GM12878 (cell line): ENCODE measurements around the gene STARD3. TPM values are rescaled to one million over a fixed set of nuclear protein-coding genes. Genes with fewer than 3 reads are reported as not detected.

Experiments
- ATAC-seq: fragments of 200-7000 bp; cut with Tn5 transposase; 3 replicates; pipeline ENCODE4 v1.9.1; 2020; ENCODE audit warnings: mild to moderate bottlenecking, moderate library complexity
- BruUV-seq: library from RNA; stranded (reverse); fragments of 400-500 nt; replicated peaks from 2 replicates; lab custom pipeline; 2021; lab: Mats Ljungman, UMichigan
- CTCF ChIA-PET: fragments of 300-600 bp; sonication (Branson Sonifier 250); formaldehyde crosslinking; extraction: SDS; loops from one replicate; lab custom pipeline; 2021; ENCODE audit warnings: inconsistent platforms; lab: Yijun Ruan, JAX
- POLR2A ChIA-PET: fragments of 350-600 bp; formaldehyde crosslinking; extraction: SDS; loops from one replicate; lab custom pipeline; 2021; ENCODE audit warnings: inconsistent platforms; lab: Charles Lee
- RAD21 ChIA-PET: fragments of 300-600 bp; sonication (Branson Sonifier 250); formaldehyde crosslinking; loops from one replicate; lab custom pipeline; 2023; ENCODE audit warnings: antibody characterized with exemption; ENCODE audit not compliant: unreplicated experiment; lab: Charles Lee
- SMC1A ChIA-PET: fragments of 300-600 bp; sonication (Branson Sonifier 250); formaldehyde crosslinking; loops from one replicate; lab custom pipeline; 2023; ENCODE audit not compliant: unreplicated experiment, uncharacterized antibody; lab: Charles Lee
- DNase-seq: peaks from one replicate; pipeline ENCODE4 v3.0.0-alpha.2; 2011; ENCODE audit warnings: low read depth, low spot score
- FAIRE-seq: peaks from 3 replicates; lab custom pipeline; 2011; peaks lifted over from hg19 to GRCh38; lab: Jason Lieb, UNC
- H2AFZ ChIP-seq: 2 replicates; pipeline ENCODE4 v1.6.0; 2011; ENCODE audit warnings: low read depth, low read length, control low read depth; ENCODE audit not compliant: control insufficient read depth
- H3K27ac ChIP-seq: 2 replicates; pipeline ENCODE4 v1.5.1; 2011; ENCODE audit warnings: control low read depth; ENCODE audit not compliant: control insufficient read depth, insufficient read depth
- H3K27me3 ChIP-seq, 2 experiments: replicated peaks in 1 of 2; 2 replicates each; pipeline versions ENCODE4 v1.6.0 to v1.6.1; 2011; ENCODE audit warnings: low read length in 1 of 2; ENCODE audit not compliant: control insufficient read depth in 2 of 2, insufficient read depth in 2 of 2
- H3K36me3 ChIP-seq, 2 experiments: 2 replicates each; pipeline ENCODE4 v1.5.1; 2011; ENCODE audit warnings: low read length in 1 of 2; ENCODE audit not compliant: control insufficient read depth in 2 of 2, insufficient read depth in 2 of 2
- H3K4me1 ChIP-seq: 2 replicates; pipeline ENCODE4 v1.6.1; 2011; ENCODE audit warnings: mild to moderate bottlenecking, low read length, moderate library complexity, mixed read lengths; ENCODE audit not compliant: control insufficient read depth, insufficient read depth
- H3K4me2 ChIP-seq: 2 replicates; pipeline ENCODE4 v1.6.0; 2011; ENCODE audit warnings: control low read depth; ENCODE audit not compliant: control insufficient read depth, insufficient read depth
- H3K4me3 ChIP-seq: fragments of 200-600 bp; sonication (generic); 2 replicates; pipeline ENCODE4 v1.5.1; 2016
- H3K79me2 ChIP-seq: 2 replicates; pipeline ENCODE4 v1.6.0; 2011; ENCODE audit warnings: low read length; ENCODE audit not compliant: control insufficient read depth, insufficient read depth
- H3K9ac ChIP-seq: 2 replicates; pipeline ENCODE4 v1.8.0; 2011; ENCODE audit warnings: low read length, control low read depth, mixed read lengths; ENCODE audit not compliant: control insufficient read depth, insufficient read depth
- H3K9me3 ChIP-seq: replicated peaks from 3 replicates; pipeline ENCODE4 v1.5.1; 2011; ENCODE audit warnings: mild to moderate bottlenecking, low read length; ENCODE audit not compliant: control insufficient read depth, insufficient read depth
- H4K20me1 ChIP-seq: 2 replicates; pipeline ENCODE4 v1.6.0; 2011; ENCODE audit not compliant: control insufficient read depth, insufficient read depth
- ASH2L ChIP-seq: fragments of 300-600, 200-600 bp; sonication (generic); IDR thresholded peaks from 2 replicates; pipeline ENCODE4 v1.6.1; 2017; ENCODE audit warnings: low read depth, mild to moderate bottlenecking, borderline replicate concordance
- ATF7 ChIP-seq: fragments of 450-650 bp; IDR thresholded peaks from 2 replicates; pipeline ENCODE4 v1.6.1; 2016; ENCODE audit warnings: low read depth, mild to moderate bottlenecking
- BACH1 ChIP-seq: fragments of 450-650 bp; IDR thresholded peaks from 2 replicates; pipeline ENCODE4 v1.6.1; 2017; ENCODE audit warnings: mild to moderate bottlenecking, borderline replicate concordance
- CBX3 ChIP-seq: fragments of 200-600 bp; sonication (generic); IDR thresholded peaks from 2 replicates; pipeline ENCODE4 v1.6.1; 2016; ENCODE audit warnings: low read depth, borderline replicate concordance
- MXI1 ChIP-seq: fragments of 150-350 bp; IDR thresholded peaks from 2 replicates; pipeline ENCODE4 v1.6.1; 2011; ENCODE audit warnings: low read depth, mild to moderate bottlenecking, inconsistent platforms, low read length, improper control_type of control experiment
- MYC ChIP-seq: IDR thresholded peaks from 2 replicates; pipeline ENCODE4 v1.6.1; 2011; ENCODE audit warnings: mild to moderate bottlenecking, low read length, moderate library complexity, inconsistent platforms; ENCODE audit not compliant: insufficient read depth, insufficient replicate concordance, insufficient read length, severe bottlenecking
- NFXL1 ChIP-seq: fragments of 450-650 bp; IDR thresholded peaks from 2 replicates; pipeline ENCODE4 v1.6.1; 2017; ENCODE audit warnings: antibody characterized with exemption, mild to moderate bottlenecking, borderline replicate concordance
- NR2C1 ChIP-seq: fragments of 450-650 bp; IDR thresholded peaks from 2 replicates; pipeline ENCODE4 v1.6.1; 2017; ENCODE audit warnings: antibody characterized with exemption, mild to moderate bottlenecking, moderate library complexity
- PRDM15 ChIP-seq: fragments of 450-650 bp; formaldehyde crosslinking; IDR thresholded peaks from 2 replicates; pipeline ENCODE4 v1.4.0; 2020; ENCODE audit warnings: mild to moderate bottlenecking, moderate library complexity
- RAD21 ChIP-seq: IDR thresholded peaks from 2 replicates; pipeline ENCODE4 v1.6.1; 2011; ENCODE audit warnings: mild to moderate bottlenecking, low read depth, low read length, moderate library complexity; ENCODE audit not compliant: insufficient read depth
- RB1 ChIP-seq: fragments of 450-650 bp; formaldehyde crosslinking; IDR thresholded peaks from 2 replicates; pipeline ENCODE4 v1.6.1; 2017; ENCODE audit warnings: mild to moderate bottlenecking, borderline replicate concordance
- RELA ChIP-seq: fragments of 450-650 bp; IDR thresholded peaks from 2 replicates; pipeline ENCODE4 v1.8.0; 2014; ENCODE audit warnings: borderline replicate concordance; ENCODE audit not compliant: partially characterized antibody
- SIN3A ChIP-seq: IDR thresholded peaks from 2 replicates; pipeline ENCODE4 v1.6.1; 2012; ENCODE audit warnings: low read depth, low read length, improper control_type of control experiment
- SREBF1 ChIP-seq: IDR thresholded peaks from 2 replicates; pipeline ENCODE4 v1.6.1; 2012; ENCODE audit warnings: mild to moderate bottlenecking, low read length
- STAT3 ChIP-seq: IDR thresholded peaks from 2 replicates; pipeline ENCODE4 v1.6.1; 2011; ENCODE audit warnings: low read depth, low read length, improper control_type of control experiment
- SUPT20H ChIP-seq: IDR thresholded peaks from 2 replicates; pipeline ENCODE4 v1.6.1; 2011; ENCODE audit warnings: low read depth, mild to moderate bottlenecking, low read length, moderate library complexity, borderline replicate concordance; ENCODE audit not compliant: control insufficient read depth
- TCF3 ChIP-seq: IDR thresholded peaks from 2 replicates; pipeline ENCODE4 v1.6.1; 2012; ENCODE audit warnings: low read depth, mild to moderate bottlenecking, low read length, borderline replicate concordance; ENCODE audit not compliant: insufficient read depth
- WGBS: methylation state at CpG from one replicate; pipeline ENCODE4 v1.1.6; 2016; ENCODE audit warnings: low lambda C conversion rate; ENCODE audit not compliant: insufficient replicate concordance, insufficient coverage; ENCODE audit errors: missing lambda C conversion rate; 5-methylcytosine and 5-hydroxymethylcytosine counted together
- in situ Hi-C: fragments of 300-500 bp; cut with MboI; formaldehyde crosslinking; loops from 9 replicates; pipeline ENCODE4 v1.14.3; 2018; ENCODE audit warnings: mixed read lengths
- intact Hi-C: fragments of 100-400 bp; cut with micrococcal nuclease; formaldehyde crosslinking; loops from one replicate; pipeline ENCODE4 v1.14.2; 2022; ENCODE audit not compliant: unreplicated experiment
- polyA plus RNA-seq, 11 experiments: library from polyadenylated mRNA; depleted of rRNA in 4 of 11; unstranded in 6 of 11; stranded (reverse) in 5 of 11; fragments of >200 nt; fragmentation: Nextera tagmentation in 4 of 11; fragmentation: Illumina TruSeq in 1 of 11; extraction: Ambion mirVana in 4 of 11; extraction: Trizol in 1 of 11; gene quantifications; 1 replicate in 1 of 11; 2 replicates in 10 of 11; pipeline versions ENCODE4 v1.2.1 to v1.2.3, GENCODE V29; 2011 to 2016; ENCODE audit warnings: inconsistent platforms in 2 of 11, missing spikeins in 2 of 11, low read depth in 1 of 11
- total RNA-seq, 4 experiments: library from RNA; depleted of rRNA in 3 of 4; stranded (reverse); fragments of >200 nt in 3 of 4; fragmentation: Illumina TruSeq in 1 of 4; extraction: Trizol in 1 of 4; gene quantifications; 2 replicates each; pipeline versions ENCODE4 v1.2.1 to v1.2.3, GENCODE V29; 2013 to 2021
- TF ChIP-seq, protein P1 (sequence below), 3 experiments: IDR thresholded peaks in 2 of 3; conservative IDR thresholded peaks in 1 of 3; 2 replicates each; pipeline ENCODE4 v1.5.1; 2011; ENCODE audit warnings: low read depth in 3 of 3, low read length in 3 of 3, mild to moderate bottlenecking in 3 of 3, control low read depth in 2 of 3, moderate library complexity in 2 of 3, inconsistent platforms in 1 of 3, mixed read lengths in 1 of 3; ENCODE audit not compliant: control insufficient read depth in 2 of 3, insufficient read depth in 1 of 3; ENCODE audit errors: extremely low read depth in 1 of 3

Gene STARD3
- total and polyA plus RNA-seq, 10 of the 15 experiments (the other 5 are each of a cell fraction or from before 2014, with no cell fraction given), result 0.08 to 62.7 (median 27.5) TPM

DNA sequence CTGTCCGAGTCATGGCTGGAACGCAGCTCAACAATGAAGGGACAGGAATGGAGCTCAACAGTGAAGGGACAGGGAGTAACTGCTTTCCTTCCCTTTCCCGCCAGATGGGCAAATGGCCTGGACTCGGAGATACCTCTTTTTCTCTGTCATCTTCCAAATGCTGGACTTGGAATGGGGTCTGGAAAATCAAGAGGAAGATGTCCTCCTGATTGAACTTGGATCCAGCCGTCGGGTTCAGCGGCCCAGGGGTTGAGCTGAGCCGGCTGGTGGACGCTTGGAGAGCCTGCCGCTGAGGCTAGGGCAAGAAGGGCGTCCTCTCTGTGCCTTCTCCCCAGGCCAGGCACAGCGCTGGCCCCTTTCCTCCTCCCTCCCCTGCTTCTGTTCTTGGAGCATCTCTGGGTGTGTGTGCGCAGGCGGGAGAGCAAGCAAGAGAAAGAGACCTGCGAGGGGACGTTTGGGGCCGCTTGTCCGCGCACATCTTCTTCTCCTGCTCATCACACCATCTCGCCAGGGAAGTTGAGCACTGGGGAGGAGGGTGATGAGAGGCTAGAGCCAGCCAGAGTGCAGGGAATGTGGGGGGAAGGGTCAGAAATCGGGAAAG is 35.8 kb upstream of the STARD3 start:
- in situ Hi-C loops, result no loop called here
- BruUV-seq, result no TSS peak
- TF ChIP-seq TCF3, result no peak
- no peak for TF ChIP-seq SIN3A
- TF ChIP-seq PRDM15 (CRISPR knock-in tag), result no peak
- TF ChIP-seq ATF7, result no peak
- TF ChIP-seq SUPT20H, result no peak
- TF ChIP-seq ASH2L, result no peak
- no peak for TF ChIP-seq CBX3
- TF ChIP-seq MXI1, result no peak
- no peak for TF ChIP-seq SREBF1
- no peak for TF ChIP-seq STAT3
- TF ChIP-seq NFXL1, result no peak
- no peak for TF ChIP-seq MYC
- no peak for TF ChIP-seq RB1
- TF ChIP-seq, protein P1, sequence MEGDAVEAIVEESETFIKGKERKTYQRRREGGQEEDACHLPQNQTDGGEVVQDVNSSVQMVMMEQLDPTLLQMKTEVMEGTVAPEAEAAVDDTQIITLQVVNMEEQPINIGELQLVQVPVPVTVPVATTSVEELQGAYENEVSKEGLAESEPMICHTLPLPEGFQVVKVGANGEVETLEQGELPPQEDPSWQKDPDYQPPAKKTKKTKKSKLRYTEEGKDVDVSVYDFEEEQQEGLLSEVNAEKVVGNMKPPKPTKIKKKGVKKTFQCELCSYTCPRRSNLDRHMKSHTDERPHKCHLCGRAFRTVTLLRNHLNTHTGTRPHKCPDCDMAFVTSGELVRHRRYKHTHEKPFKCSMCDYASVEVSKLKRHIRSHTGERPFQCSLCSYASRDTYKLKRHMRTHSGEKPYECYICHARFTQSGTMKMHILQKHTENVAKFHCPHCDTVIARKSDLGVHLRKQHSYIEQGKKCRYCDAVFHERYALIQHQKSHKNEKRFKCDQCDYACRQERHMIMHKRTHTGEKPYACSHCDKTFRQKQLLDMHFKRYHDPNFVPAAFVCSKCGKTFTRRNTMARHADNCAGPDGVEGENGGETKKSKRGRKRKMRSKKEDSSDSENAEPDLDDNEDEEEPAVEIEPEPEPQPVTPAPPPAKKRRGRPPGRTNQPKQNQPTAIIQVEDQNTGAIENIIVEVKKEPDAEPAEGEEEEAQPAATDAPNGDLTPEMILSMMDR (IDR thresholded peaks at IDR 0.05 in 2 of 3, conservative IDR thresholded peaks at IDR 0.05 in 1 of 3; ENCODE audit: control insufficient read depth in 2 of 3, extremely low read depth in 1 of 3, insufficient read depth in 1 of 3, low read depth in 3 of 3, low read length in 3 of 3), result no peak
- TF ChIP-seq NR2C1, result no peak
- no peak for TF ChIP-seq BACH1
- no peak for TF ChIP-seq RELA
- no peak for TF ChIP-seq RAD21

More for the DNA sequence above, 35.8 kb upstream of the STARD3 start:
- no peak for DNase-seq
- Histone ChIP-seq H3K79me2 (no peaks in the 10 kb centered on the region), H2AFZ (no peak overlapping the region), H3K27me3 (peaks cover 50 to 54% of the 10 kb centered on the region in 2 experiments), H3K9ac (no peak overlapping the region), H3K4me1 (peaks cover 6% of the 10 kb centered on the region; the same call in 1 of the 2 replicates), H3K4me3 (no peak overlapping the region), H3K4me2 (no peak overlapping the region), H4K20me1 (no peaks in the 10 kb centered on the region), H3K9me3 (no peaks in the 10 kb centered on the region), H3K27ac (no peak overlapping the region), H3K36me3 (no peaks in the 10 kb centered on the region)
- FAIRE-seq, result no peak
- no peak for ATAC-seq
- WGBS, result 9% methylated on average over 21 of the region's 21 CpGs
- ChIA-PET SMC1A (no interaction called here), CTCF (no interaction called here), POLR2A (interaction anchor here (0.6 kb wide), 1 partner anchor 116 kb away, joined by 3 read pairs; no protein-coding TSS in a partner anchor), RAD21 (no interaction called here)
- intact Hi-C loops, result no loop called here
